ENCODE measurements around the gene SMC1B. TPM values are rescaled to one million over a fixed set of nuclear protein-coding genes. Genes with fewer than 3 reads are reported as not detected.
"Not testable (repeated sequence)": the region's sequence is repeated elsewhere in the genome, so short reads cannot be mapped to it uniquely, and the experiment has no call there.

Gene SMC1B
- total and polyA plus RNA-seq, 4 donors, result 0.08 to 0.14 (median 0.11) TPM; not detected in 1

DNA sequence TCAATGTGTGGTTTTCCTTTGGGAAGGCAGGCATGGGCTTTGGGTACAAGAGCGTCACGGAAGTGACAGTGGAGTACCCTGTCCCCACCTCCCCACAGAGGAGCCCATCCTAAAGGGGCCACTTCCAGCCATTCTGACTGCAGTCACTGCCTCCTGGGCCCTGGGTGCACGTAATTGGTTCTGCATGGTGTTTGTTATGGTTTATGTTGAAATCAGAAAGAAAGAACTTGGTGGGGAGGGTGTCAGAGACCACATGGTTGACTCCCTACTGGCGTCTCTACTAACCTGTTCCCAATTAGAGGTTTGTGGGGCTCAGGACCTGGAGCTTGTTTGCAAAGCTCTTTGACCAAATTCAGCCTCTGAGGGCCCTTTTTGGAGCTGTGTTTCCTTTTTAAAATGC lies 40.9 kb upstream of the SMC1B start:
- H3K36me3 ChIP-seq (ENCODE audit: control insufficient read depth, insufficient read depth, low read length), result no peaks in the 10 kb centered on the region
- H3K27ac ChIP-seq (ENCODE audit: low read depth, low read length), result no peak overlapping the region
- no peaks in the 10 kb centered on the region for H3K4me1 ChIP-seq (ENCODE audit: control insufficient read depth, insufficient read depth, low read length)
- no peaks in the 10 kb centered on the region for H3K9me3 ChIP-seq (ENCODE audit: control insufficient read depth, insufficient read depth, low read length)
- no peak overlapping the region for H3K4me3 ChIP-seq (ENCODE audit: low read depth, low read length)
- 100% methylated on average over 1 of the region's 4 CpGs for WGBS (ENCODE audit: insufficient coverage)
- H3K27me3 ChIP-seq (ENCODE audit: control insufficient read depth, insufficient read depth, low read length), result no peaks in the 10 kb centered on the region
- no peak for DNase-seq (ENCODE audit: low read depth in 4 of 6, low spot score in 6 of 6)

DNA sequence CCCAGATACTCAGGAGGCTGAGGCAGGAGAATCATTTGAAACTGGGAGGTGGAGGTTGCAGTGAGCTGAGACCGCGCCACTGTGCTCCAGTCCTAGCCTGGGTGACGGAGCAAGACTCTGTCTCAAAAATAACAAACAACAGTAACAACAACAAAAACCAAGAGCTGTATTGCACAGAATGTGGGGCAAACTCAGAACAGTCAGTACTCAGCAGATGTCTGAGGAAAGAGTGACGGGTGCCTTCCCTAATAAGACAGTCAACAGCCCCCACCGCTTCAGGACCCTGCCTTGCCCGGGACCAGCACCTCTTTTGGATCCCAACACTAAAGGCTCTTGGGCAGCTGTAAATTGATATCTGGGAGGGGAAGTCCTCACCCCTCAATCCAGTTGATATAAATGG lies 40.4 kb upstream of the SMC1B start:
- Histone ChIP-seq H3K4me1 (ENCODE audit: control insufficient read depth, insufficient read depth, low read length) (no peaks in the 10 kb centered on the region), H3K27ac (ENCODE audit: low read depth, low read length) (no peak overlapping the region), H3K36me3 (ENCODE audit: control insufficient read depth, insufficient read depth, low read length) (no peaks in the 10 kb centered on the region), H3K4me3 (ENCODE audit: low read depth, low read length) (no peak overlapping the region), H3K27me3 (ENCODE audit: control insufficient read depth, insufficient read depth, low read length) (no peaks in the 10 kb centered on the region), H3K9me3 (ENCODE audit: control insufficient read depth, insufficient read depth, low read length) (no peaks in the 10 kb centered on the region)
- no peak for DNase-seq (ENCODE audit: low read depth in 4 of 6, low spot score in 6 of 6)
- no CpG with 5 or more reads among the region's 6 CpGs for WGBS (ENCODE audit: insufficient coverage)

DNA sequence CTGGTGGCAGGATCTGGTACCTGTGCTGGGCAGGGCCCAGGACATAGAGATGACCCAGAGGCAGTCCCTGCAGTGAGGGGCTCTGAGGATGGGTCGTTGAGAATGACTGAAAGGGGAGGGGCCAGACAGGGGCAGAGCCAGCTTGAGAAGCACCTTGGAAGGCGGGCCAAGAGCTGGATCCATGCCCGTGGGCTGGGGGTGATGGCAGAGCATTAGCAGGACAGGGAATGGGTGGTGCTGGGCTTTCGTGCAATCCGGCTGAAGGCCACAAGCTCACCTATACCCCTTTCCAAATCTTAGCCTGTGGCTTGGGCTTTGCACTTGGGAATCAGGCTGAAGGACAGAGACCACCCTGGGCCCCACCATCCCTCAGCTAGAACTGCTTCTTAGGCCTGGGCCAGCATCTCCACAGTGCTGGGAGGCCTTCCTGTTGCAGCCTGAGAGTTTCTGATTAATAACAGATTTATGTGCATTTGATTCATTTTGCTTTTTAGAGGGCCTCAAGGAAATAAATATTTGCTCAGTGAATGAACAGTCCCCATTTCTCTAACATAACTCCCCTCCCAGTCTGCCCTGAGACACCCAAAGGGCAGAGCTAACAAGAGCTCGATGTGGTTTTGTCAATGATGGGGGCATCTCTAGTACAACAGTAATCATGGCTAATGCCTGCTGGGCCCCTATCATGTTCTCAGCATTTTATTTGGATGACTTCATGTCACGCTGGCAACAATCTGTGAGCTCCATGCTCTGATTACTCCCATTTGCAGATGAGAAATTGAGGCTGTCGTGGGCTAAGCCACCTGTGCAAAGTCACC lies 39.4 kb upstream of the SMC1B start:
- WGBS (ENCODE audit: insufficient coverage), result 65% methylated on average over 6 of the region's 8 CpGs

DNA sequence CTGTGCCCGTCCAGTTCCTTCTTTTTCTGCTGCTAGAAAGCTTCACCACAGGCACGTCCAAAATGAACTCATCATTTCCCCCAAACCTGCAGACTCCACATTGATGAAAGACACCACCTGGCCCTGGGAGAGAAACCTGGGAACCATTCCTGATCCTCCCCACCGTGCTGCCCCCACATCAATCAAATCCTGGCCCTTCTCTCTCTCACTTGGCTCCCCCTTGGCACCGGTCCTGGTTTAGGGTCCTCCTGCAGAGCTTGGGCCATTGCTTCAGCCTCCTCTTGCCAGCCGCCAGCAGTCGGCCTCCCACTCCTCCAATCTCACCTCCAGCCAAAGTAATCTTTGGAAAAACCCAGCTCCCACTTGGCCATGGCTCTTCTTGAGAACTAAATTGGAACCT lies 38.6 kb upstream of the SMC1B start:
- DNase-seq (ENCODE audit: low read depth in 4 of 6, low spot score in 6 of 6), result no peak
- peaks cover 7% of the 10 kb centered on the region for H3K4me1 ChIP-seq (ENCODE audit: control insufficient read depth, insufficient read depth, low read length)
- H3K4me3 ChIP-seq (ENCODE audit: low read depth, low read length), result no peak overlapping the region
- no peaks in the 10 kb centered on the region for H3K27me3 ChIP-seq (ENCODE audit: control insufficient read depth, insufficient read depth, low read length)
- no peaks in the 10 kb centered on the region for H3K36me3 ChIP-seq (ENCODE audit: control insufficient read depth, insufficient read depth, low read length)
- peak overlapping the region; percentile 33 for H3K27ac ChIP-seq (ENCODE audit: low read depth, low read length)
- 71% methylated on average over 6 of the region's 6 CpGs for WGBS (ENCODE audit: insufficient coverage)
- no peaks in the 10 kb centered on the region for H3K9me3 ChIP-seq (ENCODE audit: control insufficient read depth, insufficient read depth, low read length)

More for the DNA sequence above, 39.4 kb upstream of the SMC1B start:
- DNase-seq (ENCODE audit: low read depth in 4 of 6, low spot score in 6 of 6), result peak in 1 of 6 donors; percentile 51
- Histone ChIP-seq H3K36me3 (ENCODE audit: control insufficient read depth, insufficient read depth, low read length) (no peaks in the 10 kb centered on the region), H3K4me1 (ENCODE audit: control insufficient read depth, insufficient read depth, low read length) (peaks cover 7% of the 10 kb centered on the region), H3K4me3 (ENCODE audit: low read depth, low read length) (no peak overlapping the region), H3K27me3 (ENCODE audit: control insufficient read depth, insufficient read depth, low read length) (no peaks in the 10 kb centered on the region), H3K27ac (ENCODE audit: low read depth, low read length) (peak overlapping the region; percentile 33), H3K9me3 (ENCODE audit: control insufficient read depth, insufficient read depth, low read length) (no peaks in the 10 kb centered on the region)

DNA sequence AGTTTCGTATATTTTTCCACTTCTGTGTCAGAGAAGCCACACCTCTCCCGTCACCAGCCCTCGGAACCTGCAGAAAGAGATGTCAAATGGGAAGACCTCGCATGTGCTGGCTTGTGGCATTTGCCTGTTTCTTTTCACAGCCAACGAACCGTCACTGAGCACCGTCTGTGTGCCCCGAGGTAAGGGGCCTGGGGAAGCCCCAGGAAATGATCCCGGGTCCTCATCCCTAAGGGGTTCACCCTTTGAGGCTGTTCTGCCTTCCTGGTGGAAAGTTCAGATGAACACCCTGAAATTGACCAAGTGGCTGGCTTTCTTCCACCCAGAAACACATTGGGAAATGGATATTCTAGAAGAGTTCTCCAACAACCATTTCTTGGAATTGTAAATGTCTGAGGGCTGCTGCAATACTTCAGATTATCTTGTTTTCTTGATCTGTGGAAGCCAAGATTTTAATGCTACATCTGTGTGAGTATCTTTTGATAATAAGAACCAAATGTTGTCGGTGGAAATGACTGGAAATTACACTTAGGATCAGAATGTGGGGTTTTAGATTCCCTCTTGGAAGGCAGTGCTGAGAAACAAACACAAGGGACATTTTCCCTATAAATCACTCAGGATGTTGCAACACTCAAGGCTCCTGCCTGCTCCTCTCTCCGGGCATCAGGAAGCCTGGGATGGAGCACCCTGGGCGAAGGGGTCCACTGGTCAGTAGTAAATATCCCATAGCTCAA lies 37.7 kb upstream of the SMC1B start:
- H3K27ac ChIP-seq (ENCODE audit: low read depth, low read length), result peak overlapping the region; percentile 67
- peaks cover 7% of the 10 kb centered on the region for H3K4me1 ChIP-seq (ENCODE audit: control insufficient read depth, insufficient read depth, low read length)
- peak in 1 of 6 donors; percentile 68 for DNase-seq (ENCODE audit: low read depth in 4 of 6, low spot score in 6 of 6)
- WGBS (ENCODE audit: insufficient coverage), result 64% methylated on average over 12 of the region's 12 CpGs
- no peaks in the 10 kb centered on the region for H3K9me3 ChIP-seq (ENCODE audit: control insufficient read depth, insufficient read depth, low read length)
- no peaks in the 10 kb centered on the region for H3K36me3 ChIP-seq (ENCODE audit: control insufficient read depth, insufficient read depth, low read length)
- no peak overlapping the region for H3K4me3 ChIP-seq (ENCODE audit: low read depth, low read length)
- H3K27me3 ChIP-seq (ENCODE audit: control insufficient read depth, insufficient read depth, low read length), result no peaks in the 10 kb centered on the region

DNA sequence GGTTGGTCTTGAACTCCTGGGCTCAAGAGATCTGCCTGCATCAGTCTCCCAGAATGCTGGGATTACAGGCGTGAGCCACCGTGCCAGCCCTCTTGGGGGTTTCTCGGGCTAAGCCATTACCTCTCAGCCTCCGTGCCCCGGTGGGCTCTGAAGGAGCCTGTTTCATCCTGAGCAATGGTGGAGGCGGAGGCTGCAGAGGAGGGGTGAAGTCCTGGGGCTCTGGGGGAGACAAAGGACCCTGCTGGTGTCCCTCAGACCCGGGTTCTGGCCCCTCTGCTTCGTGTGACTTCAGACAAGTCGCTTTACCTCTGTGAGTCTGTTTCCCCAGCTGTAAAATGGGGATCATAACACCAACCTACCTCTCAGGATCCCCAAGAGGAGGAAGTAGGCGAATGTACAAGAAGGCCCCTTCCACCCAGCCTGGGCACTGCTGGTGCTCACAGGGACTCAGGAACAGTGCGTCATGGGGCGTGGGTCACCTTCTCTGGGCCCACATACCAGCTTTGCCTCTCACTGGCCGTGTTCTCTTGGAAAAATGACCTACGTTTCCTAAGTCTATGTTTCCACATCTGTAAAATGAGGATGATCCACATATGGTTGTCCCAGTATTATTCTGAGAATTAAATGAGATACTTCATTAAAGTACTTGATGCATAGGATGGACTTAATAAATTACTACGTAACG lies 36.8 kb upstream of the SMC1B start:
- 97% methylated on average over 12 of the region's 16 CpGs for WGBS (ENCODE audit: insufficient coverage)
- Histone ChIP-seq H3K4me3 (ENCODE audit: low read depth, low read length) (no peak overlapping the region), H3K9me3 (ENCODE audit: control insufficient read depth, insufficient read depth, low read length) (no peaks in the 10 kb centered on the region), H3K4me1 (ENCODE audit: control insufficient read depth, insufficient read depth, low read length) (peaks cover 7% of the 10 kb centered on the region), H3K27me3 (ENCODE audit: control insufficient read depth, insufficient read depth, low read length) (no peaks in the 10 kb centered on the region), H3K36me3 (ENCODE audit: control insufficient read depth, insufficient read depth, low read length) (no peaks in the 10 kb centered on the region), H3K27ac (ENCODE audit: low read depth, low read length) (peak overlapping the region; percentile 40)
- no peak for DNase-seq (ENCODE audit: low read depth in 4 of 6, low spot score in 6 of 6)

DNA sequence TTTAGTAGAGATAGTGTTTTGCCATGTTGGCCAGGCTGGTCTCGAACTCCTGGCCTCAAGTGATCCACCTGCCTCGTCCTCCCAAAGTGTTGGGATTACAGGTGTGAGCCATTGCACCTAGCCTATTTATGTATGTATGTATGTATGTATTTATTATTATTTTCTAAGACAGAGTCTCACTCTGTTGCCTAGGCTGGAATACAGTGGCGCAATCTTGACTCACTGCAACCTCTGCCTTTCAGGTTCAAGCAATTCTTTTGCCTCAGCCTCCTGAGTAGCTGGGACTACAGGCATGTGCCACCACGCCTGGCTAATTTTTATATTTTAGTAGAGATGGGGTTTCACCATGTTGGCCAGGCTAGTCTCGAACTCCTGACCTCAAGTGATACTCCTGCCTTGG lies 36.0 kb upstream of the SMC1B start:
- H3K4me3 ChIP-seq (ENCODE audit: low read depth, low read length); DNase-seq (ENCODE audit: low read depth in 4 of 6, low spot score in 6 of 6); H3K36me3 ChIP-seq (ENCODE audit: control insufficient read depth, insufficient read depth, low read length); H3K9me3 ChIP-seq (ENCODE audit: control insufficient read depth, insufficient read depth, low read length); H3K4me1 ChIP-seq (ENCODE audit: control insufficient read depth, insufficient read depth, low read length); H3K27ac ChIP-seq (ENCODE audit: low read depth, low read length); H3K27me3 ChIP-seq (ENCODE audit: control insufficient read depth, insufficient read depth, low read length): not testable (repeated sequence)
- WGBS (ENCODE audit: insufficient coverage), result 100% methylated on average over 1 of the region's 5 CpGs

DNA sequence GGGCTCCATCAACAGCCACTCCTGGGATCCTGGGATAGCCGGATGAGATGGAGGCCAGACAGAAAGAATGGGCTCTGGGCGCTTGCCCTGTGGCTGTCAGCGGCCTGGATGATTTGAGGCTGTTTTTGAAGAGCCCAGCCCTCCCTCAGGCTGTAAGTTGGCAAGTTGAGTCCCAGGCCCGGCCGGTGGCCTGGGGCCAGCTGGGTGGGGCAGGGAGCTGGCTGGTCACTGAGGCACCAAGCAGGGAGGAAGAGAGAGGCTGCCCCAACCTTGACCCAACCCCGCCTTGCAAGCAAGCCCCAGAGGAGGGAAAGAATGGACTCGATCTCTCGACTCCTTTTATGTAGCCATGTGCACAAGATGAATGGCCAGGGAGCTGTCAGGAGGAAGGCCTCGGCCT lies 35.0 kb upstream of the SMC1B start:
- 37% methylated on average over 8 of the region's 9 CpGs for WGBS (ENCODE audit: insufficient coverage)
- no peak overlapping the region for H3K27ac ChIP-seq (ENCODE audit: low read depth, low read length)
- peaks cover 7% of the 10 kb centered on the region for H3K4me1 ChIP-seq (ENCODE audit: control insufficient read depth, insufficient read depth, low read length)
- no peak overlapping the region for H3K4me3 ChIP-seq (ENCODE audit: low read depth, low read length)
- H3K27me3 ChIP-seq (ENCODE audit: control insufficient read depth, insufficient read depth, low read length), result no peaks in the 10 kb centered on the region
- peak in 1 of 6 donors; percentile 51 for DNase-seq (ENCODE audit: low read depth in 4 of 6, low spot score in 6 of 6)
- no peaks in the 10 kb centered on the region for H3K36me3 ChIP-seq (ENCODE audit: control insufficient read depth, insufficient read depth, low read length)
- no peaks in the 10 kb centered on the region for H3K9me3 ChIP-seq (ENCODE audit: control insufficient read depth, insufficient read depth, low read length)

DNA sequence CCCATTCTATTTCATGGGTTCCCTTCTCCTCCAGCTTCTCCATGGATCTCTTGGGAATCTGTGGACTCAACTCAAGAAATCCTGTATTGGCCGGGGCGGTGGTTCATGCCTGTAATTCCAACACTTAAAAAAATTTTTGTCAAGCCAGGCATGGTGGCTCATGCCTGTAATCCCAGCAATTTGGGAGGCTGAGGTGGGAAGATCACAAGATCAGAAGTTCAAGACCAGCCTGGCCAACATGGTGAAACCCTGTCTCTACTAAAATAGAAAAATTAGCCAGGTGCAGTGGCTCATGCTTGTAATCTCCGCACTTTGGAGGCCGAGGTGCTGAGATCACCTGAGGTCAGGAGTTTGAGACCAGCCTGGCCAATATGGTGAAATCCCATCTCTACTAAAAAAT lies 34.2 kb upstream of the SMC1B start:
- WGBS (ENCODE audit: insufficient coverage), result 100% methylated on average over 2 of the region's 4 CpGs
- H3K4me3 ChIP-seq (ENCODE audit: low read depth, low read length); H3K4me1 ChIP-seq (ENCODE audit: control insufficient read depth, insufficient read depth, low read length); H3K9me3 ChIP-seq (ENCODE audit: control insufficient read depth, insufficient read depth, low read length); DNase-seq (ENCODE audit: low read depth in 4 of 6, low spot score in 6 of 6); H3K27me3 ChIP-seq (ENCODE audit: control insufficient read depth, insufficient read depth, low read length); H3K36me3 ChIP-seq (ENCODE audit: control insufficient read depth, insufficient read depth, low read length); H3K27ac ChIP-seq (ENCODE audit: low read depth, low read length): not testable (repeated sequence)
